Effector memory CD8-positive, alpha-beta T cell (primary cell): ENCODE measurements around the gene PHAF1.
A peak's percentile ranks its signal among the peaks of the same experiment; 100 is the strongest.
"Not testable (repeated sequence)": the region's sequence is repeated elsewhere in the genome, so short reads cannot be mapped to it uniquely, and the experiment has no call there.

ENCODE experiments used
- ATAC-seq: fragments of 150-1000 bp; cut with Tn5 transposase; replicated peaks from 2 replicates; pipeline ENCODE4 v1.10.0; 2021; ENCODE audit warnings: mild to moderate bottlenecking, moderate library complexity
- DNase-seq, 3 experiments: peaks; one replicate each; pipeline ENCODE4 v3.0.0; 2021
- H3K27ac Mint-ChIP-seq, 2 donors: one replicate each; pipeline ENCODE4 v1.8.0; 2022; ENCODE audit warnings: mild to moderate bottlenecking in 2 of 2, mixed read lengths in 2 of 2, moderate library complexity in 2 of 2
- H3K27me3 Mint-ChIP-seq, 2 donors: one replicate each; pipeline ENCODE4 v1.8.0; 2022; ENCODE audit warnings: mixed read lengths in 2 of 2
- H3K36me3 Mint-ChIP-seq: one replicate; pipeline ENCODE4 v1.8.0; 2022; ENCODE audit warnings: mild to moderate bottlenecking, moderate library complexity, mixed read lengths; ENCODE audit not compliant: insufficient read depth
- H3K4me1 Mint-ChIP-seq, 2 donors: one replicate each; pipeline ENCODE4 v1.8.0; 2022; ENCODE audit warnings: low read depth in 2 of 2, mixed read lengths in 2 of 2
- H3K4me3 Mint-ChIP-seq, 2 donors: one replicate each; pipeline ENCODE4 v1.8.0; 2022; ENCODE audit warnings: mild to moderate bottlenecking in 2 of 2, mixed read lengths in 2 of 2, moderate library complexity in 2 of 2
- H3K9me3 Mint-ChIP-seq, 2 donors: one replicate each; pipeline ENCODE4 v1.8.0; 2022; ENCODE audit warnings: mixed read lengths in 2 of 2

PHAF1 gene

DNA sequence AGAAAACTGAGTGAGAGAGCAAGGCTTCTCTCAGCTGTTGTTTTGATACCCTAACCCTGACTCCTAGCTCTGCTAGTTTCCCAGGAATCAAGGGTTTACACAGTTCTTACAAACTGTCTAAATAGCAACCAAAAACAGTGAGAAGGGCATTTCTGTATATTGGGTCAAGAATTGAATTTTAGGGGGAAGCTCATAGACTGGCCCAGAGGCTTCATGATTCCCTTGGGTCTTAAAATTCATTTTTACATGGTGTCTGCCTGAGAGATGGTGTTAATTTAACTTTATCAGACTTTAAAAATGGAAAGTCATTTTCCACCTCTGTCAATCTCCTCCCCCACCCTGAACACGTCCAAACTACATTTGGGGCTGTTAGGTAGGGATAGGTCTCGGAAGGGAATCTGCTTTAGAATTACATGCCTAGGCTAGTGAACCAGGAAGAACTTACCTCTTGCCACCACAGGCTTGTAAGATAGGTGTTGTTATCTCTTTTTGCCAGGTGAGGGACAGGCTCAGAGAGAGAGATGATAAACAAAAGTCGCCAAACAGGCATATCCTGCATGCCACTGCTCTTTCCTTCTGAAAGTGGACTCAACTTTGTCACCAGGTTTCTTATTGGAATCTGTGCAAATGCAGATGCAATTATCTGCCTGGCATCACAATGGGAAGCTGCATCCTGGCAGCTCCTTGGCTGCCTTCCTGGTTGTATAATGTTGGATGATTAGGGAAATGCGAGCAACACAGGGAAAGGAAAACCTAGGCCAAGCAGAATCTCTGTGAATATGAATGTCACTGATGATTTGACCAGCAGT is 3.1 kb downstream of the PHAF1 start:
- Mint-ChIP-seq H3K4me3 (no peak overlapping the region), H3K27me3 (no peaks in the 10 kb centered on the region), H3K27ac (peak overlapping the region in 1 of 2 donors; percentile 60), H3K9me3 (no peaks in the 10 kb centered on the region), H3K36me3 (peaks cover 20% of the 10 kb centered on the region), H3K4me1 (peaks cover 33 to 44% of the 10 kb centered on the region in 2 donors)
- DNase-seq, result no peak
- ATAC-seq, result no peak

DNA sequence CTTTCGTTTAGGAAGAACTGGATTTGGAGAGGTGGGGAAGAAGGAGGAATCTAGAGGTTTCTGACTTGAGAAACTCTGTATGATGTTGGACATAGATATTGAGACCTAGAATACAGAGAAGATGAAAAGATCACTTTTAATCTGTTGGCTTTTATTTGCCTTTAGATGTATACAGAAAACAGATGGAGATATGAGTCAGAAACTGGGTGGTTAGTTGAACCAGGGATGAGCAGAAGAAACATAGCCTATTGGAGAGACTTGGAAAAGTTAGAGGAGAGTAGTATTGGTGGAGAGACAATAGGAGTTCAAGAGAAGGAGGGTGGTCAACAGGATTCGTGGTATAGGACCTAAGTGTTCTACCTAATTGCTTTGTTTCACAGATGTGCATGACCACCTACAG is 5.1 kb downstream of the PHAF1 start:
- H3K27ac Mint-ChIP-seq, result no peak overlapping the region
- H3K9me3 Mint-ChIP-seq, result no peaks in the 10 kb centered on the region
- no peak for ATAC-seq
- H3K27me3 Mint-ChIP-seq, result no peaks in the 10 kb centered on the region
- H3K36me3 Mint-ChIP-seq, result peaks cover 19% of the 10 kb centered on the region
- no peak for DNase-seq
- H3K4me3 Mint-ChIP-seq, result no peak overlapping the region
- peaks cover 31 to 45% of the 10 kb centered on the region in 2 donors for H3K4me1 Mint-ChIP-seq

DNA sequence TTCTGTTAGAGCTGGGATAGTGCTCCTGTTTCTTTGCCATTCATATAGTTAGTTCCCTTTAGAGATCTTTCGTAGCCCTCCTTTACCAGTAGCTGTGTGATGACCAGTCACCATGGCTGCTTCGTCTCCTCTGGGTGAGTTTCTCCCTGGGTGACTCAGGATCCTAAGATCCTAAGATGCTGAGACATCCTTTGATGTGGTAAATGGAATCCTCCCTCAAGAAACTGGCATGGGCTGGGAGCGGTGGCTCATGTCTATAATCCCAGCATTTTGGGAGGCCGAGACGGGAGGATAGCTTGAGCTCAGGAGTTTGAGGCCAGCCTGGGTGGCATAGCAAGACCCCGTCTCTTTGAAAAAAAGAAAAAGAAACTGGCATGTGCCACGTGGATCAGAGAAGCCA is 5.9 kb downstream of the PHAF1 start:
- Mint-ChIP-seq H3K4me1 (peaks cover 26 to 40% of the 10 kb centered on the region in 2 donors), H3K36me3 (peaks cover 21% of the 10 kb centered on the region), H3K4me3 (no peak overlapping the region), H3K9me3 (no peaks in the 10 kb centered on the region), H3K27ac (peak overlapping the region in 1 of 2 donors; percentile 31), H3K27me3 (no peaks in the 10 kb centered on the region)
- no peak for DNase-seq
- ATAC-seq, result no peak

DNA sequence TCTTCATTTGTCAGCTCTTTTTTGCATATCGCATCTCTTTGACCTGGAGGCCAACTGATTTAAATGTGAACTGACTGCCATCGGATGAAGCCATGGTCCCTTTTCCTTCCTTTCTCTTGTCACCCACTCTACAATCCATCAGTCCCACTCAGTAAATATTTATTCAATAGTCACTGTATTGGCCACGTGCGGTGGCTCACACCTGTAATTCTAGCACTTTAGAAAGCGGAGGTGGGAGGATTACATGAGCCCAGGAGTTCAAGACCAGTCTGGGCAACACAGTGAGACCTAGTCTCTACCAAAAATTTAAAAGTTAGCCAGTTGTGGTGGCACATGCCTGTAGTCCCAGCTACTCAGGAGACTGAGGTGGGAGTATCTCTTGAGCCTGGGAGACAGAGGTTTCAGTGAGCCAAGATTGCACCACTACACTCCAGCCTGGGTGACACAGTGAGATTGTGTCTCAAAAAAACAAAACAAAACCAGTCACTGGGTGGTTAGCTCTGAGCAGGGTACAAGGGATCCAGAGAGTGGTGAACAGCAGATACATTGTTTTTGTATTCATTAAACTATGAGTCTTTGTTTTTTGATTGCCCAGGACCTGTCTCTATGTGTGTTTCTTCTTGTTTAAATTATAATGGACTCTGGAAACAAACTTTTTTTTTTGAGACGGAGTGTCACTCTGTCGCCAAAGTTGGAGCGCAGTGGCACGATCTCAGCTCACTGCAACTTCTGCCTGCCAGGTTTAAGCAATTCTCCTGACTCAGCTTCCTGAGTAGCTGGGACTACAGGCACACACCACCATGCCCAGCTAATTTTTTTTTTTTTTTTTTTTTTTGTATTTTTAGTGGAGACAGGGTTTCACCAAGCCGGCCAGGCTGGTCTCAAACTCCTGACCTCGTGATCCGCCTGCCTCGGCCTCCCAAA is 6.9 kb downstream of the PHAF1 start:
- peaks cover 23% of the 10 kb centered on the region for H3K36me3 Mint-ChIP-seq
- H3K27ac Mint-ChIP-seq, result peak overlapping the region; percentile 31 to 46
- H3K27me3 Mint-ChIP-seq, result no peaks in the 10 kb centered on the region
- ATAC-seq (no peak), DNase-seq (no peak)
- H3K9me3 Mint-ChIP-seq, result no peaks in the 10 kb centered on the region
- peaks cover 18 to 32% of the 10 kb centered on the region in 2 donors for H3K4me1 Mint-ChIP-seq
- no peak overlapping the region for H3K4me3 Mint-ChIP-seq

DNA sequence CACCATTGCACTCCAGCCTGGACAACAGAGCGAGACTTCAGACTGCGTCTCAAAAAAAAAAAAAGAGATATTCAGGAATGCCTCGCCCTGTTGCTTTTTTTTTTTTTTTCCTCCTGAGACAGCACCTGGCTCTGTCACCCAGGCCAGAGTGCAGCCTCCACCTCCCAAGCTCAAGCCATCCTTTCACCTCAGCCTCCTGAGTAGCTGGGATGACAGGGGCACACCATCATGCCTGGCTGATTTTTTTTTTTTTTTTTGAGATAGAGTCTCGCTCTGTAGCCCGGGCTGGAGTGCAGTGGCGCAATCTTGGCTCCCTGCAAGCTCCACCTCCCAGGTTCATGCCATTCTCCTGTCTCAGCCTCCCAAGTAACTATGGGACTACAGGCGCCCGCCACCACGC is 8.0 kb downstream of the PHAF1 start:
- Mint-ChIP-seq H3K36me3 (peaks cover 30% of the 10 kb centered on the region), H3K4me3 (no peak overlapping the region), H3K27me3 (no peaks in the 10 kb centered on the region), H3K9me3 (no peaks in the 10 kb centered on the region), H3K27ac (no peak overlapping the region), H3K4me1 (peaks cover 11 to 24% of the 10 kb centered on the region in 2 donors)
- DNase-seq (no peak), ATAC-seq (no peak)

DNA sequence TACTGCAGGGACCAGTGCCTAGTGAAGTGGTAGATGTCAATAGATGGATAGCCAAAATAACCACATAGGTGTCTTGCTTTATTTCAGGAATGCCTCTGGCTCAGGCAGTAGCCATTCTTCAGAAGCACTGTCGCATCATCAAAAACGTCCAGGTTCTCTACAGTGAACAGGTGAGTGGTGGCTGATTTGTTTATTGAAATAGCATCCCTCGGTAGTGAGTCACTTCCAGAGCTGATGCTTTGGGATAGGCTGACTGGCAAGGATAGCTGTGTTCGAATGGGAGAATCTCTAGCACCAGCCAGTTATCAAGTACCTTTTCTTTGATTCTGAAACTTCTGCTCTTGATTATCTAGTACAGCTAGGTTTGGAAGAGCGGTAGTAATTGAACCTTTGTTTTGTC is 10.3 kb downstream of the PHAF1 start:
- Mint-ChIP-seq H3K9me3 (no peaks in the 10 kb centered on the region), H3K36me3 (peaks cover 44% of the 10 kb centered on the region), H3K4me1 (peaks cover 7 to 15% of the 10 kb centered on the region in 2 donors), H3K27me3 (no peaks in the 10 kb centered on the region), H3K4me3 (no peak overlapping the region), H3K27ac (peak overlapping the region in 1 of 2 donors; percentile 28)
- DNase-seq (no peak), ATAC-seq (no peak)

DNA sequence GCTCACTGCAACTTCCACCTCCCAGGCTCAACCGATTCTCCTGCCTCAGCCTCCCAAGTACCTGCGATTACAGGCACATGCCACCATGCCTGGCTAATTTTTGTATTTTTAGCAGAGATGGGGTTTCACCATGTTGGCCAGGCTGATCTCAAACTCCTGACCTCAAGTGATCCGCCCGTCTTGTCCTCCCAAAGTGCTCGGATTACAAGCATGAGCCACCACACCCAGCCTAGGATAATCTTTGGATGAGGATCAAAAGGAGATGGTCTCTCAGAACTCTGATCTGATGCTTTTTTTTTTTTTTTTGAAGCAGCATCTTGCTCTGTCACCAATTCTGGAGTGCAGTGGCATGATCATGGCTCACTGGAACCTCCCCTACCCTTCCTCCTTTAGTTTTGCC is 13.1 kb downstream of the PHAF1 start:
- not testable (repeated sequence) for H3K9me3 Mint-ChIP-seq, H3K4me3 Mint-ChIP-seq, DNase-seq, H3K27ac Mint-ChIP-seq, H3K27me3 Mint-ChIP-seq, ATAC-seq
- Mint-ChIP-seq H3K36me3 (peaks cover 54% of the 10 kb centered on the region), H3K4me1 (peaks cover 2 to 12% of the 10 kb centered on the region in 2 donors)

DNA sequence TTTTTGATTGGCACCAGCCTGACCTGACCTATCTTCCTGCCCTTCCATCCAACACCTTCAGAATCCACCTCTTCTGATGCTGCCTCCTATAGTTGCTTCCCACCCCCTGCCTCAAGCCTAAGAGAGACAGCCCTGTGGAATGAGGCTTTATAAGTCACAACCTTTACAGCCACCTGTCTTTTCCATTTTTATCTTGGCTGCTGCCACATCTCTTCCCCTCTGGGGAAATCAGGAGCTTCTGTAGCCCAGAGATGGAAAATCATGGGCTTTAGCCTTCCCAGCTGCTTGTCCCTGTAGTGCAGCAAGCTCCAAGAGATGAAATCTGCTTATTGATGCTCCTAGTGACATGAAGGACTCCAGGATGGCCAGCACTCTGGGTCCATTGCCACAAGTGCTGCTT is 18.7 kb downstream of the PHAF1 start:
- no peak overlapping the region for H3K4me3 Mint-ChIP-seq
- H3K9me3 Mint-ChIP-seq, result no peaks in the 10 kb centered on the region
- no peaks in the 10 kb centered on the region for H3K27me3 Mint-ChIP-seq
- DNase-seq (no peak), ATAC-seq (no peak)
- peaks cover 0 to 8% of the 10 kb centered on the region in 2 donors for H3K4me1 Mint-ChIP-seq
- no peak overlapping the region for H3K27ac Mint-ChIP-seq
- peaks cover 45% of the 10 kb centered on the region for H3K36me3 Mint-ChIP-seq

DNA sequence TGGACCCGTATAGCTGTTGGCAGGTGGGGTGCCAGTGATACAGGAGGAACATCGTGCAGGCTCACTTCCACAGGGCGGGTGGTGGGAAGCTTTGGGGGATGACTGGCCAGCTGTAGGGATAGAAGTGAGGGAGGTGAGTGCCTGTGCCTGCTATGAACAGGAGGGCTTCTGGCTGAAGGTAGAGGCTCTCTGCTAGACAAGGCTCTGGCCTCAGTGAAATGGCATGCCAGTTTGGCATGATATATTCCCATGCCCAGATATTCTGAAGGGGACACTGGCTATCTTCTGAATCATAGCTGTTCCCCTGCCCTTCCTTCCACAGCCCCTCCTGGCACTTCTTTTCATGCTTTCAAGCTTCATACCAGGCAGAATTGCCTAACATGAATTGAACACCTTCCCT is 19.1 kb downstream of the PHAF1 start:
- no peak overlapping the region for H3K4me3 Mint-ChIP-seq
- H3K27ac Mint-ChIP-seq, result no peak overlapping the region
- DNase-seq (no peak), ATAC-seq (no peak)
- no peaks in the 10 kb centered on the region for H3K9me3 Mint-ChIP-seq
- H3K36me3 Mint-ChIP-seq, result peaks cover 45% of the 10 kb centered on the region
- no peaks in the 10 kb centered on the region for H3K27me3 Mint-ChIP-seq
- H3K4me1 Mint-ChIP-seq, result peaks cover 0 to 4% of the 10 kb centered on the region in 2 donors

DNA sequence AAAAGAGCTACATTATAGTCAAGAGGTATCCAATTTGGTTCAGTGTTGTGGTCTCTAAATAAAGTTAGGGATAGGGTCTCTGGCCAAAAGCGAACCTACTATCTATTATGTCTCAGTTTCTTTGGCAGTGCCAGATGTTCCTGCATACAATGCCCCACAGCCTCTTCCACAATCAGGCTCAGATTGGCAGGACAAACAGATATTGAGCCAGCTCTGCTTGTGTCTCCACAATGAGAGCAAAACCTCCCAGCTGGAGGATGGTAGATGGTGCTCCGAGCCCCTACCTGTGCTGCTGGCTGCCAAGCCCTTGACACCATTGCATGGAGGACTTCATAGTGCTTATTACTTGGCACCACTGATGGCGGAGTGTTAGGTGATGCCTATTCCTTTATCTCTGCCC is 19.7 kb downstream of the PHAF1 start:
- H3K27me3 Mint-ChIP-seq, result no peaks in the 10 kb centered on the region
- DNase-seq, result no peak
- no peak overlapping the region for H3K4me3 Mint-ChIP-seq
- H3K4me1 Mint-ChIP-seq, result peaks cover 0 to 4% of the 10 kb centered on the region in 2 donors
- no peaks in the 10 kb centered on the region for H3K9me3 Mint-ChIP-seq
- peaks cover 44% of the 10 kb centered on the region for H3K36me3 Mint-ChIP-seq
- H3K27ac Mint-ChIP-seq, result no peak overlapping the region
- ATAC-seq, result no peak

DNA sequence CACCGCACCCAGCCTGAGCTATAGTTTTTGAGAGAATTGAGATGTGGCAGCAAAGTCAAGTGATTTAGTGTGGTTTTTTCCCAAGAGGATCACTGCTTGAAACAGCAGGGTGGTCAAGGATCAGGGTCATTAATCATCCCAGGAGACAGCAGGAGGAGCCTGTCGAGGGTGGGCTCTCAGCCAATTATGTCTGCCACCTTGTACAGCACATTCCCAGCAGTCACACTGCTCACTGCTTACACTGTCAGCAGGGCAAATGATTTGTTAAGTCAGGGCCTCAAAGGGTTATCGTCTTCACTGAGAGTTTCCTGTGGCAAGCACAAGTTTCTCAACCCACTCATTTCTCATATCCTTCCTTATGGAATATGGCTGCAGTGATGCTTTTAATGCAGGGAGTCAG is 27.9 kb downstream of the PHAF1 start:
- Mint-ChIP-seq H3K4me1 (no peaks in the 10 kb centered on the region), H3K36me3 (peaks cover 72% of the 10 kb centered on the region)

DNA sequence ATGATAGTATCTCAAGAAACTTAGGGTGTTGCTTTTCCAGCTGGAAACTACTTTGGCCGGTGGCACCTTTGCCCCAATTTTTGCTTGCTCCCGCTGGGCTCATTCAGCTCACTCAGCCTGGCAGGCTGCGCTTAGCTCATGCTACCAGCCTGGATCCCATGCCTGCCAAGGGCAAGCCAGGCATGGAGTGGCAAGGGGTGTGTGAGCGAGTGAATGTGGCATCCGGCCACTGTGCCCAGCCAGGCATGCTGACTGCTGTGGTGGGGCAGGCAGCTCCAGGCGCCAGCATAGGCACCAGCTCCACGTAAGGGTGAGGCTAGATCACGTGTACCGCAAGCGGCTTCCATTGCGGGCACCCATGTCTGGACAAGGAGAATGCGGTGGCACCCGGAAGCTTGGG is 31.6 kb downstream of the PHAF1 start:
- DNase-seq (no peak), ATAC-seq (no peak)
- no peak overlapping the region for H3K4me3 Mint-ChIP-seq
- no peak overlapping the region for H3K27ac Mint-ChIP-seq
- H3K27me3 Mint-ChIP-seq, result no peaks in the 10 kb centered on the region
- H3K36me3 Mint-ChIP-seq, result peaks cover 56% of the 10 kb centered on the region
- H3K9me3 Mint-ChIP-seq, result no peaks in the 10 kb centered on the region
- no peaks in the 10 kb centered on the region for H3K4me1 Mint-ChIP-seq

More for the DNA sequence above, 27.9 kb downstream of the PHAF1 start:
- Mint-ChIP-seq H3K4me3 (no peak overlapping the region), H3K27ac (no peak overlapping the region), H3K9me3 (no peaks in the 10 kb centered on the region), H3K27me3 (no peaks in the 10 kb centered on the region)
- ATAC-seq (no peak), DNase-seq (no peak)

DNA sequence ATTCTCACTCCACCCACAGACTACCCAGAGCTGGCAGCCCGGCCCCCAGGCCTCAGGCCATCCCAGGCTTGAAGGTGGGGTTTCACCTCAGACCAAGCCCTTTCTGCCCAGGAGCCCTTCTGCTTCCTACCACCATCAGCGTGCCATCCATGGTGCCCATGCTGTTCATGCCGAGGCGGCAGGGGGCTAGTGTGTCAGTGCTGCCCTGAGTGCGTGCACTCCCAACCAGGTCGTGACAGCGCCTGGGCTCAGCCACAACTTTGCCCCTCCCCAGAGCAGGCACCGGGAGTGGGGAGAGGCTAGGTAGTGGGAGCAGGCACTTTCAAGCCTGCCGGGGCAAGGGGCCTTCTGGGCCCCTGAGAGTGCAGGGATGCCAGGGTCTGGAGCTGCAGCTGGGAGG is 32.6 kb downstream of the PHAF1 start:
- DNase-seq (no peak), ATAC-seq (no peak)
- Mint-ChIP-seq H3K9me3 (no peaks in the 10 kb centered on the region), H3K4me3 (no peak overlapping the region), H3K4me1 (no peaks in the 10 kb centered on the region), H3K27me3 (no peaks in the 10 kb centered on the region), H3K36me3 (peaks cover 47% of the 10 kb centered on the region), H3K27ac (no peak overlapping the region)

DNA sequence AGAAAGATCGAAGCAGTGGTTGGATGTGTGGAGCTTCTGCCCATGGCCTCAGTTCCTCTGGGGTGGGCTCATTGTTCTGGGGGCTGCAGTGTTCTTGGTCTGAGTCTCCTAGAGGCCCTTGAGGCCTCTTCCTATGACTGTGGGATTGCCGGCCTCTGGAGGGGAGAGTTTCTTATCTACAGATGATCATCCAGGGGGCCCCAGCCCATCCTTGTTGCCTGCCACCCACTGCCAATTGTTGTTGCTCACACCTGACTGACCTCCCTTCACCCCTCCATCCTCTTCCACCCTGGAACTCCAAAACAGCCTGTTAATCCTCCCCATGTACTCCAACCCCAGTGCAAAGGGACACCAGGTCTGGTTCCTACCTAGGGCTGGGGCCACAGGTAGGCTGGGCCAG is 35.2 kb downstream of the PHAF1 start:
- ATAC-seq (no peak), DNase-seq (no peak)
- no peaks in the 10 kb centered on the region for H3K9me3 Mint-ChIP-seq
- H3K4me3 Mint-ChIP-seq, result no peak overlapping the region
- no peaks in the 10 kb centered on the region for H3K27me3 Mint-ChIP-seq
- peaks cover 37% of the 10 kb centered on the region for H3K36me3 Mint-ChIP-seq
- H3K4me1 Mint-ChIP-seq, result peaks cover 0 to 4% of the 10 kb centered on the region in 2 donors
- H3K27ac Mint-ChIP-seq, result no peak overlapping the region
